GM23338 (cell line): ENCODE results near the gene DGKG. TPM values are rescaled to one million over a fixed set of nuclear protein-coding genes. Genes with fewer than 3 reads are reported as not detected.

Experiments used
- ATAC-seq: fragments of 200-7000 bp; cut with Tn5 transposase; 3 replicates; pipeline ENCODE4 v1.9.1; 2020
- DNase-seq: peaks from one replicate; pipeline ENCODE4 v3.0.0-alpha.2; 2015; ENCODE audit warnings: low spot score
- H2AFZ ChIP-seq: fragments of 200-600 bp; sonication (generic); 2 replicates; pipeline ENCODE4 v1.8.0; 2016; ENCODE audit warnings: antibody characterized with exemption, mild to moderate bottlenecking, moderate library complexity
- H3F3A ChIP-seq: fragments of 200-600 bp; sonication (generic); replicated peaks from 2 replicates; pipeline ENCODE4 v1.8.0; 2017; ENCODE audit warnings: antibody characterized with exemption, mixed run types, low read depth
- H3K27ac ChIP-seq: fragments of 200-600 bp; sonication (generic); 2 replicates; pipeline ENCODE4 v1.6.1; 2016; ENCODE audit warnings: low read depth
- H3K27me3 ChIP-seq: fragments of 200-600 bp; sonication (generic); 2 replicates; pipeline ENCODE4 v1.8.0; 2016; ENCODE audit warnings: mild to moderate bottlenecking, mixed run types, moderate library complexity; ENCODE audit not compliant: insufficient read depth
- H3K36me3 ChIP-seq: fragments of 200-600 bp; sonication (generic); 2 replicates; pipeline ENCODE4 v1.8.0; 2016; ENCODE audit warnings: mild to moderate bottlenecking; ENCODE audit not compliant: insufficient read depth
- H3K4me1 ChIP-seq: fragments of 200-600 bp; sonication (generic); 2 replicates; pipeline ENCODE4 v1.8.0; 2016; ENCODE audit warnings: mild to moderate bottlenecking, moderate library complexity; ENCODE audit not compliant: insufficient read depth
- H3K4me2 ChIP-seq: fragments of 200-600 bp; sonication (generic); 2 replicates; pipeline ENCODE4 v1.7.1; 2017; ENCODE audit warnings: mixed run types
- H3K4me3 ChIP-seq: fragments of 200-600 bp; sonication (generic); 2 replicates; pipeline ENCODE4 v1.6.1; 2016; ENCODE audit warnings: mixed run types
- H3K79me2 ChIP-seq: fragments of 200-600 bp; sonication (generic); replicated peaks from 2 replicates; pipeline ENCODE4 v1.8.0; 2017; ENCODE audit warnings: mild to moderate bottlenecking; ENCODE audit not compliant: insufficient read depth
- H3K9me2 ChIP-seq: fragments of 200-600 bp; sonication (generic); 2 replicates; pipeline ENCODE4 v1.8.0; 2017; ENCODE audit not compliant: insufficient read depth
- H4K20me1 ChIP-seq: fragments of 200-600 bp; sonication (generic); replicated peaks from 2 replicates; pipeline ENCODE4 v1.8.0; 2017; ENCODE audit warnings: mild to moderate bottlenecking; ENCODE audit not compliant: insufficient read depth
- H3K27ac Mint-ChIP-seq: 2 replicates; pipeline ENCODE4 v1.8.0; 2020; ENCODE audit warnings: inconsistent platforms, mild to moderate bottlenecking, moderate library complexity, mixed read lengths
- H3K27me3 Mint-ChIP-seq: 3 replicates; pipeline ENCODE4 v1.8.0; 2022; ENCODE audit warnings: low read depth, mild to moderate bottlenecking, moderate library complexity, mixed read lengths, inconsistent platforms; ENCODE audit not compliant: insufficient read depth, poor library complexity
- H3K36me3 Mint-ChIP-seq: 3 replicates; pipeline ENCODE4 v1.8.0; 2021; ENCODE audit warnings: low read depth, mild to moderate bottlenecking, inconsistent platforms, moderate library complexity, mixed read lengths
- H3K4me1 Mint-ChIP-seq: 3 replicates; pipeline ENCODE4 v1.8.0; 2020; ENCODE audit warnings: mild to moderate bottlenecking, inconsistent platforms, mixed read lengths
- H3K4me3 Mint-ChIP-seq: 3 replicates; pipeline ENCODE4 v1.8.0; 2021; ENCODE audit warnings: moderate library complexity, mild to moderate bottlenecking, inconsistent platforms, mixed read lengths
- H3K9me3 Mint-ChIP-seq: 3 replicates; pipeline ENCODE4 v1.8.0; 2020; ENCODE audit warnings: moderate library complexity, mild to moderate bottlenecking, inconsistent platforms, mixed read lengths
- CREB1 ChIP-seq: fragments of 250-450 bp; sonication (Bioruptor Pico); IDR thresholded peaks from 2 replicates; pipeline ENCODE4 v1.5.0; 2020; ENCODE audit warnings: low read depth, mild to moderate bottlenecking, moderate library complexity
- ETS1 ChIP-seq: IDR thresholded peaks from 2 replicates; pipeline ENCODE4 v1.6.1; 2016; ENCODE audit warnings: antibody characterized with exemption
- EZH2phosphoT487 ChIP-seq: fragments of 200-600 bp; sonication (generic); IDR thresholded peaks from one replicate; pipeline ENCODE4 v1.8.1; 2018; ENCODE audit warnings: antibody characterized with exemption; ENCODE audit not compliant: unreplicated experiment
- NANOG ChIP-seq: IDR thresholded peaks from 2 replicates; pipeline ENCODE4 v1.6.1; 2016; ENCODE audit warnings: antibody characterized with exemption, borderline replicate concordance
- POLR2AphosphoS5 ChIP-seq: IDR thresholded peaks from 2 replicates; pipeline ENCODE4 v1.6.1; 2016; ENCODE audit warnings: antibody characterized with exemption, low read depth
- REST ChIP-seq: IDR thresholded peaks from one replicate; pipeline ENCODE4 v1.6.1; 2018; ENCODE audit warnings: antibody characterized with exemption; ENCODE audit not compliant: unreplicated experiment
- ZNF114 ChIP-seq: fragments of 250-450 bp; sonication (Bioruptor Pico); IDR thresholded peaks from 2 replicates; pipeline ENCODE4 v1.5.0; 2020; ENCODE audit warnings: mild to moderate bottlenecking, moderate library complexity
- ZNF331 ChIP-seq: fragments of 250-450 bp; sonication (Bioruptor Pico); IDR thresholded peaks from 2 replicates; pipeline ENCODE4 v1.5.0; 2020; ENCODE audit warnings: low read depth, mild to moderate bottlenecking, moderate library complexity
- ZNF462 ChIP-seq: fragments of 250-450 bp; sonication (Bioruptor Pico); IDR thresholded peaks from 2 replicates; pipeline ENCODE4 v1.5.0; 2020; ENCODE audit warnings: mild to moderate bottlenecking, moderate library complexity
- polyA plus RNA-seq: library from polyadenylated mRNA; unstranded; fragments of >200 nt; fragmentation: Nextera tagmentation; extraction: Ambion mirVana; gene quantifications from 2 replicates; pipeline ENCODE4 v1.2.1, GENCODE V29; 2016
- total RNA-seq: library from RNA; depleted of rRNA; stranded (reverse); fragments of >200 nt; shearing (Covaris generic); gene quantifications from 2 replicates; pipeline ENCODE4 v1.2.3, GENCODE V29; 2014
- TF ChIP-seq, protein P1 (sequence below), 2 experiments: fragments of 200-600 bp in 1 of 2; sonication (generic) in 1 of 2; conservative IDR thresholded peaks; 2 replicates each; pipeline versions ENCODE4 v1.5.1 to v1.6.1; 2016 to 2017; ENCODE audit warnings: antibody characterized with exemption in 2 of 2, low read depth in 2 of 2, mild to moderate bottlenecking in 2 of 2, moderate library complexity in 1 of 2

Gene DGKG
- total and polyA plus RNA-seq, 2 experiments from 2014 or later: 0.14 to 0.31 TPM

DNA sequence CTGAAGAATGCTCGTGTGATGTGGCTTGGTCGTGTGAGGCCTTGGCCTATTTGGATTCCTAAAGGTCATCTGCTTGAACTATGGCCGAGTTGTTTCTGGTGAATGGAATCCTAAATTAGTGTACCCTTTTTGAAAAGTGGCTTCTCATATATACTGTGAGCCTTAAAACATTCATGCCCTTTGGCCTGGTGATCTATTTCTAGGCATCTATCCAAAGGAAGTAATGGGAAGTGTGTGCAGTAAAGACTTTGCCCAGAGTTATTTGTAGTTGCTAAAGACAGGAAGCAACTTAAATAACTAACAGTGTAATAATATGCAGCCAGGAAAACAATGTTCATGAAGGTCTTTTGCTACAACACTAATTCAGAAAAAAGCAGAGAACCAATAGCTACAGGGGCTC lies 3.0 kb downstream of the DGKG start:
- no peak overlapping the region for H3K4me3 ChIP-seq
- no peak for TF ChIP-seq NANOG
- TF ChIP-seq CREB1 (CRISPR knock-in tag): no peak
- H3K27me3 Mint-ChIP-seq: peaks cover 43% of the 10 kb centered on the region
- H3K79me2 ChIP-seq: no peaks in the 10 kb centered on the region
- no peak overlapping the region for H3K4me3 Mint-ChIP-seq
- no peaks in the 10 kb centered on the region for H3K9me3 Mint-ChIP-seq
- H2AFZ ChIP-seq: no peak overlapping the region
- no peak overlapping the region for H3K27ac ChIP-seq
- no peaks in the 10 kb centered on the region for H3K36me3 Mint-ChIP-seq
- H3K27ac Mint-ChIP-seq: no peak overlapping the region
- H3K27me3 ChIP-seq: peaks cover 62% of the 10 kb centered on the region
- no peaks in the 10 kb centered on the region for H3K36me3 ChIP-seq
- peaks cover 16% of the 10 kb centered on the region for H3K9me2 ChIP-seq
- no peak for ATAC-seq
- no peaks in the 10 kb centered on the region for H4K20me1 ChIP-seq
- H3K4me1 Mint-ChIP-seq: peaks cover 12% of the 10 kb centered on the region
- 0 out of 2 replicates have a peak, but pooled peaks cover 4% of the 10 kb centered on the region for H3K4me1 ChIP-seq
- 0 out of 2 replicates have a peak, but pooled peaks cover 5% of the 10 kb centered on the region for H3F3A ChIP-seq
- no peak overlapping the region for H3K4me2 ChIP-seq
- no peak for DNase-seq

DNA sequence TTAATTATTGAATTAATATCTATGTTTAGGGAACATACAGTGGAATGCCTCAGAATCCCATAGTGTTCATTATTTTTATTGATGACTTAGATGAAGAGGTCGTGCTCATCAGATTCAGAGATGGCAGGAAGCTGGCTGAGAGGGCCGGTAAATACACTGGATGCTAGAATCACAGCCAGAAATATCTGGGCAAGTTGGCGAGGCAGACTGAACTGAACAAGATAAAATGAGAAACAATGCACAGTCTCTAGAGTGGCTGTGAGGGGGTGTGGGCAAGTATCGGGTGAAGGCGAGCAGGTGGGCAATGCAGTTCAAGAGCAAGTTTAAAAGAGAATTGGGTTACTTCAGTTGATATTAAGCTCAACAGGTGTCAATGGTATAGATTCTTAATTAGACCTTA lies 5.9 kb downstream of the DGKG start:
- Mint-ChIP-seq H3K36me3 (no peaks in the 10 kb centered on the region), H3K27me3 (peaks cover 18% of the 10 kb centered on the region)
- no peak for TF ChIP-seq ZNF331 (CRISPR knock-in tag)
- TF ChIP-seq ZNF462 (CRISPR knock-in tag): no peak
- no peak for TF ChIP-seq REST
- TF ChIP-seq POLR2AphosphoS5: no peak
- TF ChIP-seq, protein P1, sequence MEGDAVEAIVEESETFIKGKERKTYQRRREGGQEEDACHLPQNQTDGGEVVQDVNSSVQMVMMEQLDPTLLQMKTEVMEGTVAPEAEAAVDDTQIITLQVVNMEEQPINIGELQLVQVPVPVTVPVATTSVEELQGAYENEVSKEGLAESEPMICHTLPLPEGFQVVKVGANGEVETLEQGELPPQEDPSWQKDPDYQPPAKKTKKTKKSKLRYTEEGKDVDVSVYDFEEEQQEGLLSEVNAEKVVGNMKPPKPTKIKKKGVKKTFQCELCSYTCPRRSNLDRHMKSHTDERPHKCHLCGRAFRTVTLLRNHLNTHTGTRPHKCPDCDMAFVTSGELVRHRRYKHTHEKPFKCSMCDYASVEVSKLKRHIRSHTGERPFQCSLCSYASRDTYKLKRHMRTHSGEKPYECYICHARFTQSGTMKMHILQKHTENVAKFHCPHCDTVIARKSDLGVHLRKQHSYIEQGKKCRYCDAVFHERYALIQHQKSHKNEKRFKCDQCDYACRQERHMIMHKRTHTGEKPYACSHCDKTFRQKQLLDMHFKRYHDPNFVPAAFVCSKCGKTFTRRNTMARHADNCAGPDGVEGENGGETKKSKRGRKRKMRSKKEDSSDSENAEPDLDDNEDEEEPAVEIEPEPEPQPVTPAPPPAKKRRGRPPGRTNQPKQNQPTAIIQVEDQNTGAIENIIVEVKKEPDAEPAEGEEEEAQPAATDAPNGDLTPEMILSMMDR (conservative IDR thresholded peaks at IDR 0.05; ENCODE audit: low read depth in 2 of 2): no peak
- TF ChIP-seq ZNF114 (CRISPR knock-in tag): no peak
- TF ChIP-seq ETS1: no peak
- TF ChIP-seq EZH2phosphoT487: no peak

More for the DNA sequence above, 5.9 kb downstream of the DGKG start:
- Mint-ChIP-seq H3K27ac (no peak overlapping the region), H3K4me3 (no peak overlapping the region), H3K9me3 (no peaks in the 10 kb centered on the region; the same call in 2 of the 3 replicates), H3K4me1 (peaks cover 9% of the 10 kb centered on the region)
- no peak overlapping the region for H2AFZ ChIP-seq
- no peaks in the 10 kb centered on the region for H3K36me3 ChIP-seq
- ATAC-seq (no peak), DNase-seq (no peak)
- H3K4me1 ChIP-seq: no peaks in the 10 kb centered on the region
- H3K9me2 ChIP-seq: peaks cover 20% of the 10 kb centered on the region
- no peaks in the 10 kb centered on the region for H4K20me1 ChIP-seq
- H3K27me3 ChIP-seq: peaks cover 33% of the 10 kb centered on the region
- H3K27ac ChIP-seq: no peak overlapping the region
- H3K4me3 ChIP-seq: no peak overlapping the region
- H3K79me2 ChIP-seq: no peaks in the 10 kb centered on the region
- H3F3A ChIP-seq: 0 out of 2 replicates have a peak, but pooled peaks cover 5% of the 10 kb centered on the region
- no peak overlapping the region for H3K4me2 ChIP-seq
